ENCODE measurements around the gene CROCC.
A peak's percentile ranks its signal among the peaks of the same experiment; 100 is the strongest.
"Not testable (repeated sequence)": the region's sequence is repeated elsewhere in the genome, so short reads cannot be mapped to it uniquely, and the experiment has no call there.

CROCC gene, protein sequence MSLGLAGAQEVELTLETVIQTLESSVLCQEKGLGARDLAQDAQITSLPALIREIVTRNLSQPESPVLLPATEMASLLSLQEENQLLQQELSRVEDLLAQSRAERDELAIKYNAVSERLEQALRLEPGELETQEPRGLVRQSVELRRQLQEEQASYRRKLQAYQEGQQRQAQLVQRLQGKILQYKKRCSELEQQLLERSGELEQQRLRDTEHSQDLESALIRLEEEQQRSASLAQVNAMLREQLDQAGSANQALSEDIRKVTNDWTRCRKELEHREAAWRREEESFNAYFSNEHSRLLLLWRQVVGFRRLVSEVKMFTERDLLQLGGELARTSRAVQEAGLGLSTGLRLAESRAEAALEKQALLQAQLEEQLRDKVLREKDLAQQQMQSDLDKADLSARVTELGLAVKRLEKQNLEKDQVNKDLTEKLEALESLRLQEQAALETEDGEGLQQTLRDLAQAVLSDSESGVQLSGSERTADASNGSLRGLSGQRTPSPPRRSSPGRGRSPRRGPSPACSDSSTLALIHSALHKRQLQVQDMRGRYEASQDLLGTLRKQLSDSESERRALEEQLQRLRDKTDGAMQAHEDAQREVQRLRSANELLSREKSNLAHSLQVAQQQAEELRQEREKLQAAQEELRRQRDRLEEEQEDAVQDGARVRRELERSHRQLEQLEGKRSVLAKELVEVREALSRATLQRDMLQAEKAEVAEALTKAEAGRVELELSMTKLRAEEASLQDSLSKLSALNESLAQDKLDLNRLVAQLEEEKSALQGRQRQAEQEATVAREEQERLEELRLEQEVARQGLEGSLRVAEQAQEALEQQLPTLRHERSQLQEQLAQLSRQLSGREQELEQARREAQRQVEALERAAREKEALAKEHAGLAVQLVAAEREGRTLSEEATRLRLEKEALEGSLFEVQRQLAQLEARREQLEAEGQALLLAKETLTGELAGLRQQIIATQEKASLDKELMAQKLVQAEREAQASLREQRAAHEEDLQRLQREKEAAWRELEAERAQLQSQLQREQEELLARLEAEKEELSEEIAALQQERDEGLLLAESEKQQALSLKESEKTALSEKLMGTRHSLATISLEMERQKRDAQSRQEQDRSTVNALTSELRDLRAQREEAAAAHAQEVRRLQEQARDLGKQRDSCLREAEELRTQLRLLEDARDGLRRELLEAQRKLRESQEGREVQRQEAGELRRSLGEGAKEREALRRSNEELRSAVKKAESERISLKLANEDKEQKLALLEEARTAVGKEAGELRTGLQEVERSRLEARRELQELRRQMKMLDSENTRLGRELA (N-terminal part only)

DNA sequence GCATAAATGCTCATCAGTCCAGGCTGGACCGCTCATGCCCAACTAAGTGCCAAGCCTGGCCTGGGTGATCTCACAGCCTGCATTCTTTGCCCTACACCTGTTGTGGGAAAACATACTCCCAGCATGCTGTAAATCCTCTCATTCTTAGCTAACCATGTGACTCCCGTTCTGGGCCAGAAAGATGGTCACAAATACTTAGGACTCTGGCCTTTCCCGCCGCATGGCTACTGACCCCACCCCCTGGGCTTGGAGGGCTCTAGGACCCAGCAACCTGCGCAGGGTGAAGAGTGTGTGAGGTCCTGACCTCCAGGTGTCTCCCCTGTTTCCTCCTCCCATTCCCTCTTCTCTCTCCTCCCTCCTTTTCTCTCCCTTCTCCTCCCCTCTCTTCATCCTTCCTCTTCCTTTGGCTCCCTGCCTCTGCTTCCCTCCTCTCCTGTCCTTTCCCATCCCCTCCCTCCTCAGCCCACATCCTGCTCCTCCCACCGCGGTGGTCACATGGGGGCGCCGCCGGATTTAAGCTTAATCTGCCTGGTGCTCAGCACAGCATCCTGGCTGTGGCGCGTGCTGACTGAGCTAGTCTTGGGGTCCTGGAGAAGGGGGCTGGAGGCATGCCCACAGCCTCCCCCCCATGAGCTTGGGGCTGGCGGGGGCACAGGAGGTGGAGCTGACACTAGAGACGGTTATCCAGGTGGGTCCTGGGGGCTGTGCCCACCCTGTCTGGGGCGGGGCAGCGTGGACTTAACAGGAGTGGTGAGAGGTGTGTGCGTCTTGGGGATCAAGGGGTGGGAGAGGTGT, at the start of gene CROCC:
TSS of gene CROCC (plus strand) at position 541 of the 795 bp plus-strand sequence. CDS start at position 629, 88 bp downstream.
- peak in 1 of 2 donors; percentile 30 for DNase-seq (ENCODE audit: low read depth in 2 of 2)

DNA sequence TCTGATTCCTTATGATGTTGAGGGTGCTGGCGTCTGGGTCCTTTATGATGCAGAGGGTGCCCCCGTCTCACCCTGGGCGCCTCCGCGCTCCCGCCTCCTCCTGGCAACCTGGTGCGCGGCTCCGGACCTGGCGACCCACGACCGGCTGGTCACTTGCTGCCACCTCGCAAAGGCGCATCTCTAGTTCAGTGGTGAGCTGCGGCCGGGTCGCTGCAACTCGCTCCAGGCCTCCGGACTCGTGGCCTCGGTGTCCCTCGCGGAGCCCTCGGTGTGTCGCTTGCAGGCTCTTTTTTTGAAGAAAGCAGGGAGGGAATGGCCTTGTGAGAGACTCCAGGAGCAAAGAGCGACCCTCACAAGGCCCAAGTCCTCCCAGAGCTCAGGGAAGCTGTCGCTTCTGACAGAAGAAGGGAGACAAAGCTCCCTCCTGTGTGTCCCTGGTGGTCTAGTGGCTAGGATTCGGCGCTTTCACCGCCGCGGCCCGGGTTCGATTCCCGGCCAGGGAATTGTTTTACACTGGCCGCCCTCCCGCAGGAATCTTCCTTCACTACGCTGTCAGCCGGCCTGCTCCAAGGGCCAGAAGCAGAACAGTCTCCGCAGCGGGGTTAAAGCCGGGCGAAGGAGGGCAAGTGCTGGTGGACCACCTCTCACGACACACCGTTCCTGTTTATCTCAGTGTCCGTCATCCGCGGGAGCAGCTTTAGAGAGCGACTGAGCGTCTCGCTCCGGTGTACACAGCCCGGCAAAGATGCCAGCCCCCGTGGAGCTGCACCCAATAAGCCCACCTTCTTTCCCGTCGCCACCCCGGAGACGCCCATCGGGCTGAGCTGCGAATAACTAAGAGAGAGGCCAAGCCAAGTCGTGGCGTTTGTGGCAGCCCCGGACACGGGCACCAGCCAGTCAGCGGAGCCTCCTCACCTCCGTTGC, 49.3 kb upstream of the CROCC start:
- DNase-seq (ENCODE audit: low read depth in 2 of 2) = not testable (repeated sequence)

DNA sequence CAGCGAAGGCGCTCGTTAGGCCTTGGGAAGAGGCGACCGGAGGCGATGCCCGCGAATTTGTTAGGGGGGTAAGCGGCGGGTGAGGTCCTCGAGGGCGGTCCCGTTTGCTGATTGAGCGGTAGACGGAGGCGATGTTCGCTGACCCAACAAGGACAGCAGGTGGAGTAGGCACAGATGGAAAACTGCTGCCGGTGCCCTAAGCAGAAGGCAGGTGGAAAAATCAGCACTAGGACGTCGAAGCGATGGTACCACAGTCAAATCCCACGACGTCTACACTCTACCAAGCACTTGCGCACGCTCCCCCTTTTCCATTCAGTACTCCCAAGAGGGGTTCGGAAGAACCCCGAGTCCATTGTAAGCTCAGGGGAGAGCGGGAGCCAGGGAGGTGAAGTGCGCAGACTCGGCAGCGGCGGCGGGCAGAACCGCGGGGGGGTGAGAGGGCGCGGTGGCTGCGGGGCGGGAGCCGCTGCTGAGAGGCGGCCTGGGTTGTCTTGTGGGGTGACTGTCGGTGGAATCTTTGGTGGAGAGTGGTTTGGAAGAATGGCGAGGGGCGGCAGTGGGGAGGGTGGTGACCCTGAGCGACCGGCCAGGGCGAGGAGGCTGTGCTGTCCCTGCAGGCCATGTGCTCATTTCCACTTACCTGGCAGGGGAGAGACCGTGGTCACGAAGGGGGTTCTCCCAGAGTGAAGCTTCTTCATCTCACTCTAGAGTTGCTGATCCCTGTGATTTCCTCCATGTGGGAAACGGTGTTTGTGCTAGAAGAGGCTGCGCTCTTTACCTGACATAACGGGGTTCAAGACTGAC, 48.5 kb upstream of the CROCC start:
- DNase-seq (ENCODE audit: low read depth in 2 of 2) = peak; percentile 32 to 61

DNA sequence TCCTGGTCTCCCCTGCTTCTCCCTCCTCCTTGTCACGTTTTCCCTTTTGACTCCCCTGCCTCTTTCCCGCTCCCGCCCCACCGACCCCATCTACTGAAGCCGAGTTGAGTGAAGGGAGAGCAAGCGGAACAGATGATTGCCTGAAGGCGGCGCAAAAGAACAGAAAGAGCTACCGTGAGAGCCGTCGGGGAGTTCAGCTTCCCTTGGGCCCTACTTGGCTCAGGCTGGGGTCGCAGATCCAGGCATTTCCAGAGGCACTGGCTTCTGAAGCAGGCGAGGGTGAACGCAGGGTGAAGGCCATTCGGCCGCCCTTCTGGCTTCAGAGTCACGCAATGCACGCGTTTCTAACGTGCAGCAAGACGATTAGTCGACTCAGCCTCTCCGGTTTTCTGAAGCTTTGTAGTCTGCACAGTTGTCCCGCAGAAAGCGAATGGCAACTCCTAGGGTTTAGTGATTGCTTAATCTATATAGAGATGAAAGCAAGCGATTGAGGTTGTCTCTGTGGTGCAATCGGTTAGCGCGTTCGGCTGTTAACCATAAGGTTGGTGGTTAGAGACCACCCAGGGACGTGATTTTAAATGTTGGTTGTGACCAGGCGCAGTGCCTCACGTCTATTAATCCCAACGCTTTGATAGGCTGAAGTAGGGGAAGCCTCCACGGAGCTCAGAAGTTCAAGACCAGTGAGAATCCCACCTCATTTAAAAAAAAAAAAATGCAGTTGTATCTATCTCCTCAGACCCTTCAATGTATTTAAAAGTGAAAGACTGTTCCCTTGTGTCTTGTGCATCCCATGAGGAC, 46.6 kb upstream of the CROCC start:
- not testable (repeated sequence) for DNase-seq (ENCODE audit: low read depth in 2 of 2)

DNA sequence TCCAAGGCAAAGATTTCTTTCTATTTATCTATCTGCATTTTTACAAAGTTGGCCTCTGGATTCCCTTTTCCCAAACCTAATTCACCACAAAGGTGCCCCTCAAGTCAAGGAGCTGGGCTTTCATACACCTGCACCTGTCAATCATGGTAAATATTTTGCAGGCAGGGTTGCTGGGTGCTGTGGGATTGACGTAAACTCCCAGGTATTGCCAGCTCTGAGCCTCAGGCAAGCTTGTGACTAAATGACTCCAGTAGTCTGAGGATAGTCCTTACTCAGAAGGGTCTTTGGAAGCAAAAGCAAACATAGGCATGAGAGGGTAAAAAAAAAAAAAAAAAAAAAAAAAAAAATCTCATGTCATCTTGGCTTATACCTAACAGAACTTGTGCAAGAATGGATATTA, 40.0 kb upstream of the CROCC start:
- not testable (repeated sequence) for DNase-seq (ENCODE audit: low read depth in 2 of 2)

DNA sequence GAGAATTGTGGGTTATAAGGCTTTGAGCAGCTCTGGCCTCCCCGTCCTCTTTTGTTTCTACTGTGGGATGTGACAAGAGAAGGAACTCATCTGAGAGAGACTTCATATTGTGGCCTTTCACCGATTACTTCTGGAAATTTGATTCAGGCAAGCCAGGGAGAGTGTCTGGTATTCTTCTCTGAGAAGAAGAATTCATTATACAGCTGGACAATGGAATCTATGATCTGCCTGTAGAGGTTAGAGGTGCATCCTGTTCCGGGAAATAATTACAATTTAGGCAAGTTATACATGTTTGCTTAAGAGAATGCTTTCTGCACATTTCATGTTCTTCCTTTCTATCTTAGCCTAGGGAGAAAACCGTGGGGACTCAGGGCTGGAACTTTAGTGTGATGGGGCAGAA, 38.7 kb upstream of the CROCC start:
- DNase-seq (ENCODE audit: low read depth in 2 of 2) = no peak

DNA sequence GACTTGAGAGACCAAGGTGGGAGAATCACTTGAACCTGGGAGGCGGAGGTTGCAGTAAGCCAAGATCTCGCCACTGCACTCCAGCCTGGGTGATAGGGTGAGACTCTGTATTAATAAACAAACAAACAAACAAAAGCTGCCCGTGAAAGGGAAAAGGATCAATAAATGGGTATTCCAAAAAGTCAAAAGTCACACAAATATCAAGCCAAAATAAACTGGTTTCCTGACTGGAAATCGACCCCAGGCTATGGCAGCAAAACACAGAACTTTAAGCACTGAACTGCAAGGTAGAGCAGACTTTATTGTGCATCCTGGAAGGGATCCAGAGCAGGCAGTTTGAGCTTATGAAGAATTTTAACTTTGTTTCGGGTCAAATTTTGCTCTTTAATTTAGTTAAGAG, 37.2 kb upstream of the CROCC start:
- not testable (repeated sequence) for DNase-seq (ENCODE audit: low read depth in 2 of 2)

DNA sequence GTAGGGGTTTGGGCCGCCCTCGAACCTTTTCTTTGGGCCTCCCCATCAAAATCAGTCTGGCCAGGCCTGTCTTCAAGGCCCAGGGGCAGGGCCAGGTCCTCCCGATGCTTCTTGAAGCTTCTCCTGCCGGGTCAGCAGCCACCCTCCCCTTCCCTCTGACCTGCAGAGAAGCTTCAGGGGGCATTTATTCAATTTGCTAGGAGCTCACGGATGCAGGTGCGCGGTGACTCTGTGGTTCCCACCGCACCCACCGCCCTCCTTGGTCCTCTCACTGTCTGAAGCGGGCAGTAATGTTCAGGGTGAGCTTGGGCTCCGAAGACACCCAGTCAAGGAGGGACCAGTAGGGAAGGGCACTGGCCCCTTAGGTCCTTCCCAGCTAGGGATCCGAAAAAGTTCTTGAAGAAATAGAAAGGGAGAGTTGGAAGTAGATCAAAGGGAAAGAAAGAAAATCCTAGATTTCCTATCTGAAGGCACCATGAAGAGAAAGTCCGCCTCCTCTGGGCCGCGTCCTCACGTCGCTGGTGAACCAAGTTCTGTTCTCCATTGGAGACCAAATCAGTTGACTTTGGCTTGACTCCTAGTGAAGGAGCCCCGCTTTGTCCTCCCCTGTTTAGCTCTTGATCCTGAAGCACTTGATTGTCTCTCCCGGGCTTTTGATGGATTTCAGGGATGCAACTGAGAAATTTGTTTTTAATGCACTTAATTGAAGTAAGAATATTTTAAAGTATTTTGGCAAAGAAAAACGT, 34.7 kb upstream of the CROCC start:
- DNase-seq (ENCODE audit: low read depth in 2 of 2) = no peak

DNA sequence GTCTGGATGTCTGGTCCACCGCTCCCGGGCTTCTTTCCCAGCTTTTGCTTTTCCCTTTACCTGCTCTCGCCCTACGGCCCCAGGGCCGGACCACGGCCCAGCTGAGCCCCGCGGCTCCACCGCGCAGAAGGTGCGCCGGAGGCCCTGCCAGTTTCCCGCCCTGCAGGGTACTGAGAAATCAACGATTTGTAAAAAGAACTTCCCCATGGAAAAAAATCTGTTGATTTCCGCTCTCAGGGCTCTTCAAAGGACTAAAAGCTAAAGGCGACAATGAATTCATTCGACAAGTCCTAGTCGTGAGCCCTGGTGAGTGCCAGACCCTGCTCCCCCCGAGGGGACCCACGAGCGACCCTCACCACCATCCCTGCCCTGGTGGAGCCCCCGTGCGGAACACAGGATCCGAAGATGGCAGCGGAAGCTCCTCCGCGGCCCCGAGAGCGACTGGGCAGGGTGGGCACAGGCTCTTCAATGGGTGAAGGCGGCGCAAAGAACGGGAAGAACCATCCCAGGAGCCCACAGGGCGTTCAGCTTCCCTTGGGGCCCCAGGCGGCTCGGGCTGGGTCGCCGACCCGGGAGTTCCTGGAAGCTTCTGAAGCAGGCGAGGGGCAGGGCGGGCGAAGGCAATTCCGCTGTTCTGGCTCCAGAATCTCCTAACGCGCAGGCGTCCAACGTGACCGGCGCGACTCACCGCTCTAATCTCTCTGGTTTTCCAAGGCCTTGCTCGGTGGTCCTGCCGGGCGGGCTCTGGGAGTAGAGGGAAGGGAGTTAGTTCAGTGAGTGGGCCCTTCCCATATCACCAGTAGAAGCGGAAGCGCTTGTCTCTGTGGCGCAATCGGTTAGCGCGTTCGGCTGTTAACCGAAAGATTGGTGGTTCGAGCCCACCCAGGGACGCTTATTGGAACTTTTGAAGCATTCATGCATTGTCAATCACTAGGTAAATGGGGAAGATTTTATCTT, 32.6 kb upstream of the CROCC start:
- DNase-seq (ENCODE audit: low read depth in 2 of 2) = peak; percentile 24 to 43

DNA sequence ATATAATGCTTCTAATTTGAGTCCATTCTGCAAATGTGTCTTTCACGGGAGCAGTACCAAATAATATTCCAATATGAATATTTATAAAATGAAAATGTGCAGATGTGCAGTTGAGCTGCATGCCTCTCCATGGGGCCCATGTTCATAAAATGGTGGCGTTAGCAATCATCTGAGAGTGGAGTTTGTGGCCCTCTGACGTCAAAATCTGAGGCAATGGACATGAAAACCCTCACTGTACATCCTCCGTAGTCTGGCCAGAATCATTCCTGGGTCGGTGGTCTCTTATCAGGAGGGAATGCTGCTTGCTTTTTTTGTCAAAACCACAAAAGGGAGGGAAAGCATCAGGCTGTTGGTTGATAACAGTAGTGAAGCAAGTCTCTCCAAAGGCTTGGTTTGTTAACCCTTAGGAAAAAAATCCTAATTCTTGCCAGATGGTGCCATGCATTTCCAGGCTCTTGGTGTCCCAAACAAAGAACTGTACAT, 31.2 kb upstream of the CROCC start:
- DNase-seq (ENCODE audit: low read depth in 2 of 2) = not testable (repeated sequence)

DNA sequence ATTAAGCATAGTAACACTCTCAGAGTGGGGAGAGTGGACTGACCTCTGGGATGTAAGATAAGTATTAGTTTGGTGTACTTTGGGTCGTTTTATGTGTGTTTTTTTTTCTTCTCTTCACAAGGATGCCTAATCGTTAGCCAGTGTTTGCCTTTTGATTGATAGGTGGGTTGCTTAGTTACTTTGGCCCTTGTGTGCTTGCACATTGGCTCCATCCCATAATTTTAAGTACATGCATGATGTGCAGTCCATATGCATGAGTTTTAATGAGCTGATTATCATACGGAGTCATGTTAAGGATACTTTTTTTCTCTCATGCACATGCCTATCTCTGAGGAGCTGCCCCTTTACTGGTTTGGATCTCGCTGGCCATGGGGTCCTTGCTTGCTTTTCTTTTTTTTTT, 30.7 kb upstream of the CROCC start:
- DNase-seq (ENCODE audit: low read depth in 2 of 2) = not testable (repeated sequence)

DNA sequence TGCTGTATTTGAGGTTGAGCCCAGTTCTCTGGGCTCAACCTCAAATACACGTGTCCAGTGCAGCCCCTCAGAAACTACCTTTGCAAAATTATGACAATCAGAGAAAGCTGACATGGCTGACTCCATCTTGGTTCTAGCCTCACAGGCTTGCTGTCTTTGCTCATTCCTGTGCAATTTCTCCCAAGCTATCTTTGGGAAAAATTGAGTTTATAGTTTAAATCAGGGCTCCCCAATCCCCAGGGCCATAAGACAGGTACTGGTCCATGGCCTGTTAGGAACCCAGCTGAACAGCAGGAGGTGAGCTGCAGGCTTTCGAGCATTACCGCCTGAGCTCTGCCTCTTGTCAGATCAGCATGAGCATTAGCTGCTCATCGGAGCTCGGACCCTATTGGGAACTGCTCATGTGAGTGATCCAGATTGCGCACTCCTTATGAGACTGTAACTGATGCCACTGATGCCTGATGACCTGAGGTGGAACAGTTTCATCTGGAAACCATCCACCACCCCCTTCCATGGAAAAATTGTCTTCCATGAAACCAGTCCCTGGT, 28.7 kb upstream of the CROCC start:
- DNase-seq (ENCODE audit: low read depth in 2 of 2) = not testable (repeated sequence)

DNA sequence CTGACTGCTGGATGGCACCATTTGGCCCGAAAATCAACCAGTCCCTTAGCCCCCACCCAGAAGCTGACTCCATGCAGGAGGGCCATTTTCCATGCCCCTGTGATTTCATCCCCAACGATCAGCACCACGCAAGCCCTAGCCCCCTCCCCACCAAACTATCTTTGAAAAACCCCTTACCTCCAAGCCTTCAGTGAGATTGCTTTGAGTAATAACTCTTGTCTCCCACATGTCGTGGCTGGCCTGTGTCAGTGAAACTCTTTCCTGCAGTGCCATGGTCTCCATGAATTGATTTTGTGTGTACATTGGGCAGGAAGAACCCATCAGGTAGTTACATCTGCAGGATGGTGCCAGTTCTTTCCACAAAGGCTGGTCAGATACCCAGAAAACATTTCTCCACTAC, 27.9 kb upstream of the CROCC start:
- not testable (repeated sequence) for DNase-seq (ENCODE audit: low read depth in 2 of 2)

DNA sequence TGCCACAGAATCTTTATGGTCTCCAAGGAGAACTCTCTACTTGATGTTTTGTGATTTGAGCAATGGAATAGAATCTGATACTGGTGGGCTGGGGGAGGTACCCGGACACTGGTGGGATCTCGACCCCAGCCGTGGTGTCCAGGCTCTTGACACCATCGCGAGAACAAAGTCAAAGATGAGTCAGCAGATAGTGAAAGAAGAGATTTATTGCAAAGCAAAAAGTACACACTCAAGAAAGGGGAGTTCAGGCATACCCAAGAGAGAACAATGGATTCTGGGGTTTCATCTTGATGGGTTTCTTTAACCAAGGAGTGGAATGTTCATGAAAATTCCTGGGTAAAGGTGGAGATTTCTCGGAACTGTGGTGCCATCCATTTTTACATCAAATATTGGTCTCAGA, 27.4 kb upstream of the CROCC start:
- DNase-seq (ENCODE audit: low read depth in 2 of 2) = not testable (repeated sequence)

DNA sequence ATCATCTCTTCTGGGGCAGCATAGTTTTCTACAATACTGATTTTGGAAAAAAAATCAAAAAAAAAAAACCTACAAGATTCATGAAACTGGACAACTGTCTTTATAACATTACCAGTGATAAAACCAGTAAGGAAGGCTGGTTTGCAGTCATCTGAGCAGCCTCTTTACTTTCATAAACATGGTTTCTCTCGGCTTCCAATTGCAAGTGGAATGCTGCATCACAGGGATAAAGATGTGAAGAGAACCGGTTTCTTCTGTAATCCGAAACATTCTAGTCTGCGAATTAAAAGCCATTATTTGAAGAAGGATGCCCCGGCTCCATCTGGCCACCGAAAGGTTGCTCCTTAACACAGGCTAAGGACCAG, 26.5 kb upstream of the CROCC start:
- not testable (repeated sequence) for DNase-seq (ENCODE audit: low read depth in 2 of 2)
